Stimulated activated CD4-positive, alpha-beta T cell treated with anti-CD3 and anti-CD28 coated beads, Interleukin-2, amount 100 ng/mL, for 24 hours (primary cell): Measurements from ENCODE around the gene FBXL5.

Experiments used
- DNase-seq, 2 donors: peaks; one replicate each; pipeline ENCODE4 v3.0.0-alpha.2; 2020

FBXL5 gene

GRCh38 chr4:15655223-15656037 is at the start of gene FBXL5:
TSS of gene FBXL5 (minus strand) at chr4:15655357. CDS start at chr4:15655287, 70 bp downstream.
- peak; percentile 81 to 83 for DNase-seq

GRCh38 chr4:15704129-15704528 is 49.0 kb upstream of the FBXL5 start:
- no peak for DNase-seq

- DNase-seq, result no peak
Measured at GRCh38 chr4:15703439-15703838, 48.3 kb upstream of the FBXL5 start.

- peak; percentile 52 to 62 for DNase-seq
Measured at GRCh38 chr4:15702941-15703403, 47.8 kb upstream of the FBXL5 start, which contains the start of gene BST1. TSS of gene BST1 (plus strand) at chr4:15703065. CDS start at chr4:15703145, 80 bp downstream.

GRCh38 chr4:15696866-15697265 is 41.7 kb upstream of the FBXL5 start:
- DNase-seq, result no peak

- DNase-seq, result no peak
Measured at GRCh38 chr4:15695729-15696128, 40.6 kb upstream of the FBXL5 start.

- no peak for DNase-seq
Measured at GRCh38 chr4:15695240-15695699, 40.1 kb upstream of the FBXL5 start.

GRCh38 chr4:15694431-15694830 is 39.3 kb upstream of the FBXL5 start:
- DNase-seq, result no peak

GRCh38 chr4:15692602-15693001 is 37.4 kb upstream of the FBXL5 start:
- no peak for DNase-seq

- no peak for DNase-seq
Measured at GRCh38 chr4:15691346-15692135, 36.4 kb upstream of the FBXL5 start.

- DNase-seq, result no peak
Measured at GRCh38 chr4:15690020-15690809, 35.1 kb upstream of the FBXL5 start.

GRCh38 chr4:15689540-15689939 is 34.4 kb upstream of the FBXL5 start:
- DNase-seq, result no peak

- no peak for DNase-seq
Measured at GRCh38 chr4:15688051-15688450, 32.9 kb upstream of the FBXL5 start.

GRCh38 chr4:15684498-15684897 is 29.3 kb upstream of the FBXL5 start:
- DNase-seq, result no peak

- no peak for DNase-seq
Measured at GRCh38 chr4:15683143-15683495, 28.0 kb upstream of the FBXL5 start.

GRCh38 chr4:15682242-15683142 is 27.3 kb upstream of the FBXL5 start:
- no peak for DNase-seq

GRCh38 chr4:15681372-15682241 is 26.4 kb upstream of the FBXL5 start, which contains the start of gene FAM200B:
TSS of gene FAM200B (plus strand) at chr4:15681827. CDS start at chr4:15686978, 5,151 bp downstream.
- DNase-seq, result peak; percentile 99 to 100

- no peak for DNase-seq
Measured at GRCh38 chr4:15681067-15681371, 25.9 kb upstream of the FBXL5 start.

GRCh38 chr4:15677507-15677988 is 22.4 kb upstream of the FBXL5 start:
- DNase-seq, result no peak

- DNase-seq, result no peak
Measured at GRCh38 chr4:15676899-15677298, 21.7 kb upstream of the FBXL5 start.

- no peak for DNase-seq
Measured at GRCh38 chr4:15676039-15676438, 20.9 kb upstream of the FBXL5 start.
